MCF 10A (cell line): ENCODE results near the gene GYPC. TPM values are rescaled to one million over a fixed set of nuclear protein-coding genes. Genes with fewer than 3 reads are reported as not detected.

Source experiments
- BruUV-seq: library from RNA; stranded (reverse); fragments of 400-500 nt; replicated peaks from 2 replicates; lab custom pipeline; 2021; lab: Mats Ljungman, UMichigan
- CTCF ChIA-PET: fragments of 300-600 bp; sonication (Branson Sonifier 250); formaldehyde crosslinking; extraction: SDS; loops from one replicate; lab custom pipeline; 2021; ENCODE audit warnings: antibody characterized with exemption, inconsistent platforms; lab: Yijun Ruan, JAX
- POLR2A ChIA-PET: fragments of 300-600, 350-650 bp; sonication (Branson Sonifier 250); formaldehyde crosslinking; extraction: SDS; loops from one replicate; lab custom pipeline; 2020; ENCODE audit warnings: antibody characterized with exemption, inconsistent platforms; lab: Yijun Ruan, JAX
- DNase-seq: peaks from one replicate; pipeline ENCODE4 v3.0.0-alpha.2; 2018; ENCODE audit not compliant: unreplicated experiment
- H3K27ac Mint-ChIP-seq: one replicate; pipeline ENCODE4 v1.8.0; 2022; ENCODE audit warnings: mild to moderate bottlenecking, low read depth, mixed read lengths; ENCODE audit not compliant: unreplicated experiment
- H3K27me3 Mint-ChIP-seq: one replicate; pipeline ENCODE4 v1.8.0; 2022; ENCODE audit warnings: mixed read lengths; ENCODE audit not compliant: insufficient read depth, unreplicated experiment
- H3K36me3 Mint-ChIP-seq: one replicate; pipeline ENCODE4 v1.8.0; 2022; ENCODE audit warnings: mild to moderate bottlenecking, moderate library complexity, mixed read lengths; ENCODE audit not compliant: insufficient read depth, unreplicated experiment
- H3K4me1 Mint-ChIP-seq: one replicate; pipeline ENCODE4 v1.8.0; 2022; ENCODE audit warnings: mixed read lengths; ENCODE audit not compliant: insufficient read depth, unreplicated experiment
- H3K4me3 Mint-ChIP-seq: one replicate; pipeline ENCODE4 v1.8.0; 2022; ENCODE audit warnings: mild to moderate bottlenecking, moderate library complexity, mixed read lengths; ENCODE audit not compliant: unreplicated experiment
- H3K9me3 Mint-ChIP-seq: one replicate; pipeline ENCODE4 v1.8.0; 2022; ENCODE audit warnings: mixed read lengths; ENCODE audit not compliant: unreplicated experiment
- intact Hi-C: fragments of 100-400 bp; cut with micrococcal nuclease; formaldehyde crosslinking; loops from 2 replicates; pipeline ENCODE4 v1.14.1; 2022
- total RNA-seq: library from RNA; stranded (reverse); gene quantifications from 2 replicates; pipeline ENCODE4 v1.2.3, GENCODE V29; 2022
- TF ChIP-seq, protein P1 (sequence below): fragments of 200-600 bp; IDR thresholded peaks from one replicate; pipeline ENCODE4 v1.8.0; 2022; ENCODE audit warnings: antibody characterized with exemption, mild to moderate bottlenecking; ENCODE audit not compliant: unreplicated experiment

The GYPC gene
- total RNA-seq, 1 experiment from 2014 or later, result not detected

DNA sequence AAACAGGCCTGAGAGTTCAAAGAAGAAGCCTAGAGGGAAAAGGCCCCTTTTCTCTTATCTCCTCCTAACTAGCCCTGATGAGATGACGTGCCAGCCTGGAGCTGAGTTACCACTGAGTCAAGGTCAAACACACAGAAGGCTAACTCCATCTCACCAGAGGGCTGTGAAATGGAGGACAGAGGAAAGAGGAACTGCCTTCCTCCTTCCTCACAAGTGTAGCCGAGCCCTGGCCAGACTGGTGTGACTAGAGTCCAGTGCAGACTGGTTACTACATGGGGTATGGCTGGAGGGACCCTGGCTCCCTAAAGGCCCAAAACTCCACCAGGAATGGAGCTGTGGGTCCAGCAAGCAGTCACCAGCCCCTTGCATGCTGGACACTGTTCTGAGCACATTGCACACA is 35.7 kb upstream of the GYPC start:
- TF ChIP-seq, protein P1, sequence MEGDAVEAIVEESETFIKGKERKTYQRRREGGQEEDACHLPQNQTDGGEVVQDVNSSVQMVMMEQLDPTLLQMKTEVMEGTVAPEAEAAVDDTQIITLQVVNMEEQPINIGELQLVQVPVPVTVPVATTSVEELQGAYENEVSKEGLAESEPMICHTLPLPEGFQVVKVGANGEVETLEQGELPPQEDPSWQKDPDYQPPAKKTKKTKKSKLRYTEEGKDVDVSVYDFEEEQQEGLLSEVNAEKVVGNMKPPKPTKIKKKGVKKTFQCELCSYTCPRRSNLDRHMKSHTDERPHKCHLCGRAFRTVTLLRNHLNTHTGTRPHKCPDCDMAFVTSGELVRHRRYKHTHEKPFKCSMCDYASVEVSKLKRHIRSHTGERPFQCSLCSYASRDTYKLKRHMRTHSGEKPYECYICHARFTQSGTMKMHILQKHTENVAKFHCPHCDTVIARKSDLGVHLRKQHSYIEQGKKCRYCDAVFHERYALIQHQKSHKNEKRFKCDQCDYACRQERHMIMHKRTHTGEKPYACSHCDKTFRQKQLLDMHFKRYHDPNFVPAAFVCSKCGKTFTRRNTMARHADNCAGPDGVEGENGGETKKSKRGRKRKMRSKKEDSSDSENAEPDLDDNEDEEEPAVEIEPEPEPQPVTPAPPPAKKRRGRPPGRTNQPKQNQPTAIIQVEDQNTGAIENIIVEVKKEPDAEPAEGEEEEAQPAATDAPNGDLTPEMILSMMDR, result no peak
- DNase-seq, result no peak
- intact Hi-C loops, result no loop called here
- no peak overlapping the region for H3K4me3 Mint-ChIP-seq
- H3K9me3 Mint-ChIP-seq, result no peaks in the 10 kb centered on the region
- POLR2A ChIA-PET, result no interaction called here
- CTCF ChIA-PET, result interaction anchor here (0.8 kb wide), 1 partner anchor 192 kb away, joined by 3 read pairs; no protein-coding TSS in a partner anchor
- no TSS peak for BruUV-seq
- H3K27me3 Mint-ChIP-seq, result no peaks in the 10 kb centered on the region
- no peaks in the 10 kb centered on the region for H3K36me3 Mint-ChIP-seq
- H3K27ac Mint-ChIP-seq, result no peak overlapping the region
- H3K4me1 Mint-ChIP-seq, result no peaks in the 10 kb centered on the region

DNA sequence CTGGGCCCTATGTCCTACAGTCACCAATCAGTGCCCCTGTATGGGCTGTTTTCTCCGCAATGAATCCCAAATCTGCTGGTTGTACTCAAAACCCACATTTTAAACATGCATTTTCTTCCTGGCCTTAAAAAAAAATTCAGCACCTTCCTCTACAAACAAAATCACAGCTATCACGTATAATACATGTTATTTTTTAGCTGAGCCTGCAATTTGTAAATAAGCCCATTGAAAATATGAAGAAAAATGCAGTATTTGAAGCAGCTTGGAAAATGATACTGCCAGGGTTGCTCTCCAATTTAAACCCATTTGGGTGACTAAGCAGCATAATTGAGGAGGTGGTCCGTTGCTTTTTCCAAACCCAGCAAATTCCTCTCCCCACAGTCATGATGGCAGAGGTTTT is 33.0 kb upstream of the GYPC start:
- TF ChIP-seq, protein P1, result no peak
- Mint-ChIP-seq H3K27me3 (no peaks in the 10 kb centered on the region), H3K9me3 (peaks cover 7% of the 10 kb centered on the region), H3K27ac (no peak overlapping the region), H3K4me3 (no peak overlapping the region), H3K4me1 (no peaks in the 10 kb centered on the region), H3K36me3 (no peaks in the 10 kb centered on the region)
- no TSS peak for BruUV-seq
- intact Hi-C loops, result no loop called here
- ChIA-PET CTCF (no interaction called here), POLR2A (interaction anchor here (0.6 kb wide), 1 partner anchor 278 kb away, joined by 3 read pairs; no protein-coding TSS in a partner anchor)
- no peak for DNase-seq

DNA sequence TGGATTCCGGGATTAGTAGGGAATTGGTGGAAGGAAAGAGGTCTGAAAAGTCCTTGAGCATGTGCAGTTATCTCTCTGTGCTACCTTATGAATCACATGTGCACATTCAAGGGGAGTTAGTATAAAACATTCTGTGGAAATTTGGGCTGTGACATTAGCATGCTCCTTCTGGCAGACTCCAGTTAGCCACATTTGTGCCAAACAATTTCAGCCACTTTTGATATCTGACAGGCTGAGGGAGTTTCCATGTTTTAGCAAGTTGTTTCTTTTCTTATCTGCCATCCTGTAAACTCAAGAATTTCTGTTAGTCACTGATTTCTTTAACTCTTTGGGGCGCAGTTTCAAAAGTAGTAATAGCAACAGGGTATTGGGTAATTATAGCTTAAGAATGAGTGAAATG is 28.3 kb upstream of the GYPC start:
- H3K4me1 Mint-ChIP-seq, result no peaks in the 10 kb centered on the region
- no peak overlapping the region for H3K4me3 Mint-ChIP-seq
- DNase-seq, result no peak
- peaks cover 7% of the 10 kb centered on the region for H3K9me3 Mint-ChIP-seq
- no TSS peak for BruUV-seq
- intact Hi-C loops, result no loop called here
- CTCF ChIA-PET, result no interaction called here
- TF ChIP-seq, protein P1, result no peak
- no peak overlapping the region for H3K27ac Mint-ChIP-seq
- peaks cover 26% of the 10 kb centered on the region for H3K27me3 Mint-ChIP-seq
- POLR2A ChIA-PET, result interaction anchor here (1.4 kb wide), 1 partner anchor 25 kb away, joined by 4 read pairs; no protein-coding TSS in a partner anchor
- H3K36me3 Mint-ChIP-seq, result no peaks in the 10 kb centered on the region

DNA sequence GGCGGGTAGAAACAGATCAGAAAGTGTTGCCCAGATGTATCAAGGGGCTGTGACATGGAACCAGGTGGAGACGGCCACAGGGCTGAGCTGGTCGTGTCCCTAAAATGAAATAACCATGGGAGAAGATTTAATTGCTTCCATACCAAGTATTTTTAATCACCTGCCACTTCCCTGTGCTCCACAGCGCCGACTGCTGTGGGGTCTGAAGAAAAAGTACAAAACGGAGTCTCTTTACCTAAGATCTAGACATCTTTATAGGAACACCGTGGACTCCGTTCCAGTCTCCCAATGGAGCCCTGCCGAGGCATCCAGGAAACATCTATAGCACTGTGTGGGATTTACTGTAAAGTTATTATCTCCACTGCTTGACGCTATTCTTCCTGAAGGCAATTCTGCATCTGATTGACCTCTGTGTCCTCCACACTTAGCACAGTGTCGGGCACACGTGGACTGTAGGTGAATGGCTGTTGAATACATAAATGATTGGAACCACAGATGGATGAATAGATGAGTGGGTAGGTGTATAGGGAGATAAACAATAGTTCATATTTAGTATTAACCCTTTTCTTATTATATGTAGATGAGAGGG is 21.6 kb upstream of the GYPC start:
- ChIA-PET CTCF (interaction anchor here (0.7 to 1.9 kb wide), 6 partner anchors 9 to 891 kb away, joined by 3 to 9 read pairs (median 4); no protein-coding TSS in a partner anchor), POLR2A (no interaction called here)
- TF ChIP-seq, protein P1, result peak; percentile 48
- Mint-ChIP-seq H3K4me3 (no peak overlapping the region), H3K27me3 (peaks cover 62% of the 10 kb centered on the region), H3K36me3 (no peaks in the 10 kb centered on the region), H3K27ac (no peak overlapping the region), H3K4me1 (peaks cover 5% of the 10 kb centered on the region), H3K9me3 (peaks cover 6% of the 10 kb centered on the region)
- BruUV-seq, result no TSS peak
- intact Hi-C loops, result loop anchor here (1.0 to 10.0 kb wide), 2 partner anchors 389 to 890 kb away; no protein-coding TSS in a partner anchor
- DNase-seq, result peak; percentile 22
